Thyroid gland (tissue), 4 donors: ENCODE data around the gene CACNA2D3. TPM values are rescaled to one million over a fixed set of nuclear protein-coding genes. Genes with fewer than 3 reads are reported as not detected.

Experiments used
- DNase-seq, 2 donors: peaks; one replicate each; pipeline ENCODE4 v3.0.0-alpha.2; 2019
- H3K27ac ChIP-seq, 3 donors: fragments of 200-600 bp; sonication (generic); 1 replicate in 2 of 3; 2 replicates in 1 of 3; pipeline ENCODE4 v1.5.1; 2016 to 2019; ENCODE audit warnings: mild to moderate bottlenecking in 1 of 3, moderate library complexity in 1 of 3
- H3K27me3 ChIP-seq: fragments of 200-600 bp; sonication (generic); one replicate; pipeline ENCODE4 v1.5.1; 2019
- H3K36me3 ChIP-seq, 2 donors: fragments of 200-600 bp; sonication (generic); one replicate each; pipeline ENCODE4 v1.5.1; 2016 to 2019
- H3K4me1 ChIP-seq, 2 donors: fragments of 200-600 bp; sonication (generic); one replicate each; pipeline ENCODE4 v1.5.1; 2017 to 2019
- H3K4me3 ChIP-seq, 3 donors: fragments of 200-600 bp; sonication (generic); replicated peaks in 1 of 3; 1 replicate in 2 of 3; 2 replicates in 1 of 3; pipeline ENCODE4 v1.5.1; 2016; ENCODE audit warnings: mild to moderate bottlenecking in 1 of 3
- H3K9me3 ChIP-seq: fragments of 200-600 bp; sonication (generic); one replicate; pipeline ENCODE4 v1.5.1; 2017
- CTCF ChIP-seq, 6 experiments: fragments of 200-600 bp in 3 of 6; fragments of 450-650 bp in 3 of 6; sonication (generic) in 3 of 6; IDR thresholded peaks; one replicate each; pipeline ENCODE4 v1.5.1; 2016 to 2019; ENCODE audit warnings: antibody characterized with exemption in 6 of 6, mild to moderate bottlenecking in 2 of 6, inconsistent platforms in 1 of 6, moderate library complexity in 1 of 6
- POLR2A ChIP-seq, 2 donors: fragments of 450-650 bp; IDR thresholded peaks; one replicate each; pipeline ENCODE4 v1.6.1; 2017; ENCODE audit warnings: antibody characterized with exemption in 2 of 2, mild to moderate bottlenecking in 2 of 2, moderate library complexity in 1 of 2
- WGBS, 2 donors: methylation state at CpG; one replicate each; pipeline ENCODE4 v1.1.5; 2017; 5-methylcytosine and 5-hydroxymethylcytosine counted together
- intact Hi-C: fragments of 100-400 bp; cut with DNase I; formaldehyde crosslinking; loops from one replicate; pipeline ENCODE4 v1.15.1; 2023
- total RNA-seq, 4 donors: library from RNA; depleted of rRNA; stranded (reverse); fragments of >200 nt; gene quantifications; one replicate each; pipeline ENCODE4 v1.2.3, GENCODE V29; 2016

CACNA2D3 gene
- total RNA-seq, 4 donors from 2014 or later, result 2.9 to 4.8 (median 4.5) TPM

- 85 to 90% methylated on average over 2 of the region's 2 CpGs for whole genome bisulfite sequencing, 2 donors
- Histone ChIP-seq H3K27ac (no peak overlapping the region), H3K4me1 (no peaks in the 10 kb centered on the region), H3K36me3 (no peaks in the 10 kb centered on the region), H3K4me3 (no peak overlapping the region), H3K27me3 (no peaks in the 10 kb centered on the region), H3K9me3 (no peaks in the 10 kb centered on the region)
- TF ChIP-seq POLR2A (IDR thresholded peaks at IDR 0.05), result no peak
- no peak for TF ChIP-seq CTCF (IDR thresholded peaks at IDR 0.05)
- intact Hi-C loops, result no loop called here
- DNase-seq, result no peak
Measured at GRCh38 chr3:54641226-54642014, 519.1 kb downstream of the CACNA2D3 start.

GRCh38 chr3:54642147-54642546 lies 519.8 kb downstream of the CACNA2D3 start:
- TF ChIP-seq CTCF (IDR thresholded peaks at IDR 0.05) (no peak), POLR2A (IDR thresholded peaks at IDR 0.05) (no peak)
- Histone ChIP-seq H3K4me1 (no peaks in the 10 kb centered on the region), H3K27ac (no peak overlapping the region), H3K36me3 (no peaks in the 10 kb centered on the region), H3K4me3 (no peak overlapping the region), H3K9me3 (no peaks in the 10 kb centered on the region), H3K27me3 (no peaks in the 10 kb centered on the region)
- DNase-seq, result no peak
- intact Hi-C loops, result no loop called here
- WGBS, 2 donors, result 95% methylated on average over 6 of the region's 6 CpGs

- intact Hi-C loops, result no loop called here
- H3K36me3 ChIP-seq, result no peaks in the 10 kb centered on the region
- H3K27ac ChIP-seq, result no peak overlapping the region
- no peak for DNase-seq
- no peak overlapping the region for H3K4me3 ChIP-seq
- TF ChIP-seq POLR2A (IDR thresholded peaks at IDR 0.05), result no peak
- TF ChIP-seq CTCF (IDR thresholded peaks at IDR 0.05), result no peak
- no peaks in the 10 kb centered on the region for H3K27me3 ChIP-seq
- H3K4me1 ChIP-seq, result no peaks in the 10 kb centered on the region
- no peaks in the 10 kb centered on the region for H3K9me3 ChIP-seq
Measured at GRCh38 chr3:54647721-54648120, 525.4 kb downstream of the CACNA2D3 start.

- Histone ChIP-seq H3K4me1 (no peaks in the 10 kb centered on the region), H3K9me3 (no peaks in the 10 kb centered on the region), H3K27me3 (no peaks in the 10 kb centered on the region), H3K27ac (no peak overlapping the region), H3K36me3 (no peaks in the 10 kb centered on the region), H3K4me3 (no peak overlapping the region)
- intact Hi-C loops, result no loop called here
- TF ChIP-seq CTCF (IDR thresholded peaks at IDR 0.05), result no peak
- TF ChIP-seq POLR2A (IDR thresholded peaks at IDR 0.05), result no peak
- DNase-seq, result no peak
Measured at GRCh38 chr3:54649551-54649950, 527.2 kb downstream of the CACNA2D3 start.

- DNase-seq, result no peak
- intact Hi-C loops, result no loop called here
- Histone ChIP-seq H3K9me3 (no peaks in the 10 kb centered on the region), H3K27me3 (no peaks in the 10 kb centered on the region), H3K27ac (no peak overlapping the region), H3K36me3 (no peaks in the 10 kb centered on the region), H3K4me3 (no peak overlapping the region), H3K4me1 (no peaks in the 10 kb centered on the region)
- 82% methylated on average over 5 to 6 of the region's 6 CpGs for WGBS, 2 donors
- no peak for TF ChIP-seq CTCF (IDR thresholded peaks at IDR 0.05)
- TF ChIP-seq POLR2A (IDR thresholded peaks at IDR 0.05), result no peak
Measured at GRCh38 chr3:54653456-54654195, 531.3 kb downstream of the CACNA2D3 start.
